NCI-H1092 treated with DMSO at 0.1 percent for 48 hours (cell line): ENCODE results near the gene RGS17.
"Not testable (repeated sequence)": the region's sequence is repeated elsewhere in the genome, so short reads cannot be mapped to it uniquely, and the experiment has no call there.

ENCODE experiments used
- DNase-seq: peaks from one replicate; lab custom pipeline; 2025; lab: John Stamatoyannopoulos, UW

RGS17 gene

GRCh38 chr6:153032255-153032882, 98.7 kb downstream of the RGS17 start:
- DNase-seq = peak; percentile 25

GRCh38 chr6:153031335-153031955, 99.6 kb downstream of the RGS17 start:
- DNase-seq = no peak

GRCh38 chr6:153028963-153029362, 102.1 kb downstream of the RGS17 start:
- no peak for DNase-seq

GRCh38 chr6:153028286-153028685, 102.8 kb downstream of the RGS17 start:
- no peak for DNase-seq

- DNase-seq = no peak
Measured at GRCh38 chr6:153027480-153027879, 103.6 kb downstream of the RGS17 start.

GRCh38 chr6:153024709-153025017, 106.4 kb downstream of the RGS17 start:
- DNase-seq = no peak

GRCh38 chr6:153023977-153024708, 106.9 kb downstream of the RGS17 start:
- peak; percentile 50 for DNase-seq

GRCh38 chr6:153018355-153018754, 112.7 kb downstream of the RGS17 start:
- DNase-seq = no peak

- DNase-seq = no peak
Measured at GRCh38 chr6:153016846-153017245, 114.2 kb downstream of the RGS17 start.

GRCh38 chr6:153015094-153015640, 115.9 kb downstream of the RGS17 start:
- no peak for DNase-seq

GRCh38 chr6:153013438-153013837, 117.6 kb downstream of the RGS17 start:
- no peak for DNase-seq

GRCh38 chr6:153012856-153013255, 118.2 kb downstream of the RGS17 start:
- no peak for DNase-seq

- DNase-seq = peak; percentile 56
Measured at GRCh38 chr6:153003366-153003690, 127.8 kb downstream of the RGS17 start.

GRCh38 chr6:153002613-153003365, 128.3 kb downstream of the RGS17 start, which contains the start of gene MTRF1L:
MTRF1L (minus strand) TSS chr6:153002709; CDS start chr6:153002685, 24 bp downstream.
- peak; percentile 92 for DNase-seq

- DNase-seq = peak; percentile 21
Measured at GRCh38 chr6:153001767-153002612, 129.1 kb downstream of the RGS17 start.

- DNase-seq = not testable (repeated sequence)
Measured at GRCh38 chr6:153000790-153001189, 130.3 kb downstream of the RGS17 start.

- DNase-seq = no peak
Measured at GRCh38 chr6:153000243-153000642, 130.8 kb downstream of the RGS17 start.

GRCh38 chr6:152999538-152999937, 131.5 kb downstream of the RGS17 start:
- DNase-seq = not testable (repeated sequence)

- no peak for DNase-seq
Measured at GRCh38 chr6:152993847-152994246, 137.2 kb downstream of the RGS17 start.

- no peak for DNase-seq
Measured at GRCh38 chr6:152993431-152993830, 137.7 kb downstream of the RGS17 start.

- DNase-seq = no peak
Measured at GRCh38 chr6:152986978-152987377, 144.1 kb downstream of the RGS17 start.
